NB4 (cell line): ENCODE results near the gene CCT4.
A peak's percentile ranks its signal among the peaks of the same experiment; 100 is the strongest.

Experiments used
- DNase-seq: peaks from one replicate; pipeline ENCODE4 v3.0.0; 2010; ENCODE audit warnings: low read depth
- H3K4me3 ChIP-seq: one replicate; pipeline ENCODE4 v1.5.1; 2011; ENCODE audit warnings: mild to moderate bottlenecking, low read depth, low read length, moderate library complexity
- CTCF ChIP-seq: IDR thresholded peaks from one replicate; pipeline ENCODE4 v1.5.1; 2012; ENCODE audit warnings: low read depth, low read length
- MAX ChIP-seq: IDR thresholded peaks from 2 replicates; pipeline ENCODE4 v1.6.1; 2011; ENCODE audit warnings: low read depth, low read length
- MYC ChIP-seq: IDR thresholded peaks from 2 replicates; pipeline ENCODE4 v1.6.1; 2011; ENCODE audit warnings: low read depth, low read length
- POLR2A ChIP-seq: IDR thresholded peaks from 2 replicates; pipeline ENCODE4 v1.6.1; 2011; ENCODE audit warnings: mild to moderate bottlenecking; ENCODE audit not compliant: insufficient read length; ENCODE audit errors: extremely low read depth

Gene CCT4

GRCh38 chr2:61888267-61889055 lies at the start of gene CCT4:
Gene CCT4, minus strand, starts transcription at chr2:61888656. Its CDS starts 149 bp downstream, at chr2:61888507.
- DNase-seq = peak; percentile 96
- TF ChIP-seq MYC = peak; percentile 91
- TF ChIP-seq CTCF = no peak
- peak; percentile 69 for TF ChIP-seq MAX
- TF ChIP-seq POLR2A = peak; percentile 97

GRCh38 chr2:61937886-61938285 lies 49.4 kb upstream of the CCT4 start:
- no peak for TF ChIP-seq CTCF
- TF ChIP-seq MYC = no peak
- TF ChIP-seq MAX = no peak
- TF ChIP-seq POLR2A = no peak
- DNase-seq = no peak
- H3K4me3 ChIP-seq = no peak overlapping the region

More at GRCh38 chr2:61888267-61889055, at the start of gene CCT4:
- H3K4me3 ChIP-seq = peak within 1 kb of the TSS; percentile 93

GRCh38 chr2:61937098-61937497 lies 48.6 kb upstream of the CCT4 start:
- TF ChIP-seq MYC (no peak), POLR2A (no peak)
- no peak overlapping the region for H3K4me3 ChIP-seq
- no peak for DNase-seq

GRCh38 chr2:61928826-61929461 lies 40.5 kb upstream of the CCT4 start:
- no peak for DNase-seq
- TF ChIP-seq MYC (no peak), CTCF (no peak), POLR2A (no peak), MAX (no peak)
- no peak overlapping the region for H3K4me3 ChIP-seq

- DNase-seq = peak; percentile 34
- no peak for TF ChIP-seq CTCF
- no peak for TF ChIP-seq MAX
- TF ChIP-seq MYC = no peak
- no peak for TF ChIP-seq POLR2A
- H3K4me3 ChIP-seq = no peak overlapping the region
These were observed 38.3 kb upstream of the CCT4 start for GRCh38 chr2:61926531-61927477.
